ENCODE data around the gene PIN1. TPM values are rescaled to one million over a fixed set of nuclear protein-coding genes. Genes with fewer than 3 reads are reported as not detected.

PIN1 gene
- total and polyA plus RNA-seq, 2 of the 13 experiments (the other 11 are each of a cell fraction or from before 2014, with no cell fraction given): 31.9 to 72.0 TPM

DNA sequence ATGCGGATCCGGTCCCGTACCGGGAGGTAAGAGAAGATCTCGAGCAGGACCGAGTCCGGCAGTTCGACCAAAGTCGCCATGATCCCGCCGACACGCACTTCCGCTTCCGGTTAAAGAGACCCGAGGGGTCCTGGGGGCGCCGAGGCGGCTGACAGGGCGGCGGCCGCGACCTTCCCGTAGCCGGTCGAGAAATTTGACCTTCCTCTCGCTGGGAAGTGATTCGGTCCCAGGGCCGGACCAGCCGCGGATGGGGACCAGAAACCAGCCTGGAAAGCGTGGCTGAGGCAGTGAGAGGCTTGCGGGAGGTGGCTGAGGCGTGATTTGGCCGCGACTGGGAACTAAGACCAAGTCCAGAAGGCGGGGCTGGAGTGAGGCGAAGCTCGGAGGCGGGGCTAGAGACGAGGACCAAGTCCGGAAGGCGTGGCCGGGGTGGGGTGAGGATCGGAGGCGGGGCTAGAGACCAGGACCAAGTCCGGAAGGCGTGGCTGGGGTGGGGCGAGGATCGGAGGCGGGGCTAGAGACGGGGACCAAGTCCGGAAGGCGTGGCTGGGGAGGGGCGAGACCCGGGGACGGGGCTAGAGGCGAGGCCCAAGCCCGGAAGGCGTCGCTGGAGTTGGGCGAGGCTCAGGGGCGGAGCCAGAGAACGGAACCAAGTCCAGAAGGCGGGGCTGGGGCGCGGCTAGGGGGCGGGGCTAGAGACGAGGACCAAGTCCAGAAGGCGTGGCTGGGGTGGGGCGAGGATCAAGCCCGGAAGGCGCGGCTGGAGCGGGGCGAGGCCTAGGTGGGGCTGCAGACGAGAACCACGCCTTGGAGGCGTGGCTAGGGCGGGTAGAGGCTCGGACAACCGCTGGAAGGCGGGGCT is 16.2 kb upstream of the PIN1 start, which contains the start of gene FBXL12 (continued):
- TF ChIP-seq, protein P1, sequence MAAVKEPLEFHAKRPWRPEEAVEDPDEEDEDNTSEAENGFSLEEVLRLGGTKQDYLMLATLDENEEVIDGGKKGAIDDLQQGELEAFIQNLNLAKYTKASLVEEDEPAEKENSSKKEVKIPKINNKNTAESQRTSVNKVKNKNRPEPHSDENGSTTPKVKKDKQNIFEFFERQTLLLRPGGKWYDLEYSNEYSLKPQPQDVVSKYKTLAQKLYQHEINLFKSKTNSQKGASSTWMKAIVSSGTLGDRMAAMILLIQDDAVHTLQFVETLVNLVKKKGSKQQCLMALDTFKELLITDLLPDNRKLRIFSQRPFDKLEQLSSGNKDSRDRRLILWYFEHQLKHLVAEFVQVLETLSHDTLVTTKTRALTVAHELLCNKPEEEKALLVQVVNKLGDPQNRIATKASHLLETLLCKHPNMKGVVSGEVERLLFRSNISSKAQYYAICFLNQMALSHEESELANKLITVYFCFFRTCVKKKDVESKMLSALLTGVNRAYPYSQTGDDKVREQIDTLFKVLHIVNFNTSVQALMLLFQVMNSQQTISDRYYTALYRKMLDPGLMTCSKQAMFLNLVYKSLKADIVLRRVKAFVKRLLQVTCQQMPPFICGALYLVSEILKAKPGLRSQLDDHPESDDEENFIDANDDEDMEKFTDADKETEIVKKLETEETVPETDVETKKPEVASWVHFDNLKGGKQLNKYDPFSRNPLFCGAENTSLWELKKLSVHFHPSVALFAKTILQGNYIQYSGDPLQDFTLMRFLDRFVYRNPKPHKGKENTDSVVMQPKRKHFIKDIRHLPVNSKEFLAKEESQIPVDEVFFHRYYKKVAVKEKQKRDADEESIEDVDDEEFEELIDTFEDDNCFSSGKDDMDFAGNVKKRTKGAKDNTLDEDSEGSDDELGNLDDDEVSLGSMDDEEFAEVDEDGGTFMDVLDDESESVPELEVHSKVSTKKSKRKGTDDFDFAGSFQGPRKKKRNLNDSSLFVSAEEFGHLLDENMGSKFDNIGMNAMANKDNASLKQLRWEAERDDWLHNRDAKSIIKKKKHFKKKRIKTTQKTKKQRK (IDR thresholded peaks at IDR 0.05; ENCODE audit: low read length): no peak
- peak; percentile 96 for TF ChIP-seq ZMAT3 (CRISPR knock-in tag; conservative IDR thresholded peaks at IDR 0.05)
- no peak for TF ChIP-seq NFKBIZ (CRISPR knock-in tag; IDR thresholded peaks at IDR 0.05)
- no peak for TF ChIP-seq PHF21A (CRISPR knock-in tag; IDR thresholded peaks at IDR 0.05)
- TF ChIP-seq RCOR2 (CRISPR knock-in tag; IDR thresholded peaks at IDR 0.05): no peak
- no peak for TF ChIP-seq ZSCAN12 (CRISPR knock-in tag; IDR thresholded peaks at IDR 0.05)
- no peak for TF ChIP-seq ZNF652 (CRISPR knock-in tag; IDR thresholded peaks at IDR 0.05; ENCODE audit: borderline replicate concordance, low read depth)
- no peak for TF ChIP-seq XBP1 (CRISPR knock-in tag; IDR thresholded peaks at IDR 0.05)
- TF ChIP-seq ATF7-NPFF (CRISPR knock-in tag; IDR thresholded peaks at IDR 0.05; ENCODE audit: low read depth): no peak; the same call in 1 of the 2 replicates
- TF ChIP-seq ZNF563 (CRISPR knock-in tag; IDR thresholded peaks at IDR 0.05): no peak; the same call in 1 of the 2 replicates
- no peak; the same call in 1 of the 2 replicates for TF ChIP-seq ZNF256 (CRISPR knock-in tag; conservative IDR thresholded peaks at IDR 0.05)
- peak; percentile 68 for TF ChIP-seq BORCS8-MEF2B (CRISPR knock-in tag; IDR thresholded peaks at IDR 0.05)
- TF ChIP-seq, protein P2, sequence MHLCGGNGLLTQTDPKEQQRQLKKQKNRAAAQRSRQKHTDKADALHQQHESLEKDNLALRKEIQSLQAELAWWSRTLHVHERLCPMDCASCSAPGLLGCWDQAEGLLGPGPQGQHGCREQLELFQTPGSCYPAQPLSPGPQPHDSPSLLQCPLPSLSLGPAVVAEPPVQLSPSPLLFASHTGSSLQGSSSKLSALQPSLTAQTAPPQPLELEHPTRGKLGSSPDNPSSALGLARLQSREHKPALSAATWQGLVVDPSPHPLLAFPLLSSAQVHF (CRISPR knock-in tag; IDR thresholded peaks at IDR 0.05): no peak
- TF ChIP-seq, protein P3, sequence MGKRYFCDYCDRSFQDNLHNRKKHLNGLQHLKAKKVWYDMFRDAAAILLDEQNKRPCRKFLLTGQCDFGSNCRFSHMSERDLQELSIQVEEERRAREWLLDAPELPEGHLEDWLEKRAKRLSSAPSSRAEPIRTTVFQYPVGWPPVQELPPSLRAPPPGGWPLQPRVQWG (CRISPR knock-in tag; IDR thresholded peaks at IDR 0.05; ENCODE audit: borderline replicate concordance, low read depth): no peak
- TF ChIP-seq ZNF878 (CRISPR knock-in tag; IDR thresholded peaks at IDR 0.05): no peak
- peak; percentile 23; the same call in 1 of the 2 replicates for TF ChIP-seq SIN3A (IDR thresholded peaks at IDR 0.05; ENCODE audit: borderline replicate concordance, low read depth, low read length)
- TF ChIP-seq PPARG (CRISPR knock-in tag; conservative IDR thresholded peaks at IDR 0.05): no peak
- peak; percentile 72 for TF ChIP-seq MXD4 (CRISPR knock-in tag; IDR thresholded peaks at IDR 0.05)
- TF ChIP-seq, protein P4, sequence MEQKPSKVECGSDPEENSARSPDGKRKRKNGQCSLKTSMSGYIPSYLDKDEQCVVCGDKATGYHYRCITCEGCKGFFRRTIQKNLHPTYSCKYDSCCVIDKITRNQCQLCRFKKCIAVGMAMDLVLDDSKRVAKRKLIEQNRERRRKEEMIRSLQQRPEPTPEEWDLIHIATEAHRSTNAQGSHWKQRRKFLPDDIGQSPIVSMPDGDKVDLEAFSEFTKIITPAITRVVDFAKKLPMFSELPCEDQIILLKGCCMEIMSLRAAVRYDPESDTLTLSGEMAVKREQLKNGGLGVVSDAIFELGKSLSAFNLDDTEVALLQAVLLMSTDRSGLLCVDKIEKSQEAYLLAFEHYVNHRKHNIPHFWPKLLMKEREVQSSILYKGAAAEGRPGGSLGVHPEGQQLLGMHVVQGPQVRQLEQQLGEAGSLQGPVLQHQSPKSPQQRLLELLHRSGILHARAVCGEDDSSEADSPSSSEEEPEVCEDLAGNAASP (CRISPR knock-in tag; IDR thresholded peaks at IDR 0.05; ENCODE audit: borderline replicate concordance): 0 out of 2 replicates have a peak, but pooled peaks have one; percentile 36
- TF ChIP-seq, protein P5, sequence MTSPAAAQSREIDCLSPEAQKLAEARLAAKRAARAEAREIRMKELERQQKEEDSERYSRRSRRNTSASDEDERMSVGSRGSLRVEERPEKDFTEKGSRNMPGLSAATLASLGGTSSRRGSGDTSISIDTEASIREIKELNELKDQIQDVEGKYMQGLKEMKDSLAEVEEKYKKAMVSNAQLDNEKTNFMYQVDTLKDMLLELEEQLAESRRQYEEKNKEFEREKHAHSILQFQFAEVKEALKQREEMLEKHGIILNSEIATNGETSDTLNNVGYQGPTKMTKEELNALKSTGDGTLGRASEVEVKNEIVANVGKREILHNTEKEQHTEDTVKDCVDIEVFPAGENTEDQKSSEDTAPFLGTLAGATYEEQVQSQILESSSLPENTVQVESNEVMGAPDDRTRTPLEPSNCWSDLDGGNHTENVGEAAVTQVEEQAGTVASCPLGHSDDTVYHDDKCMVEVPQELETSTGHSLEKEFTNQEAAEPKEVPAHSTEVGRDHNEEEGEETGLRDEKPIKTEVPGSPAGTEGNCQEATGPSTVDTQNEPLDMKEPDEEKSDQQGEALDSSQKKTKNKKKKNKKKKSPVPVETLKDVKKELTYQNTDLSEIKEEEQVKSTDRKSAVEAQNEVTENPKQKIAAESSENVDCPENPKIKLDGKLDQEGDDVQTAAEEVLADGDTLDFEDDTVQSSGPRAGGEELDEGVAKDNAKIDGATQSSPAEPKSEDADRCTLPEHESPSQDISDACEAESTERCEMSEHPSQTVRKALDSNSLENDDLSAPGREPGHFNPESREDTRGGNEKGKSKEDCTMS (CRISPR knock-in tag; conservative IDR thresholded peaks at IDR 0.05): no peak
- TF ChIP-seq ZNF335 (CRISPR knock-in tag; IDR thresholded peaks at IDR 0.05): peak; percentile 96
